ENCODE data around the gene GNG13. TPM values are rescaled to one million over a fixed set of nuclear protein-coding genes. Genes with fewer than 3 reads are reported as not detected.

The GNG13 gene
- polyA plus RNA-seq, 2 of the 4 experiments (the other 2 are of a cell fraction) = 0.09 TPM; not detected in 1

DNA sequence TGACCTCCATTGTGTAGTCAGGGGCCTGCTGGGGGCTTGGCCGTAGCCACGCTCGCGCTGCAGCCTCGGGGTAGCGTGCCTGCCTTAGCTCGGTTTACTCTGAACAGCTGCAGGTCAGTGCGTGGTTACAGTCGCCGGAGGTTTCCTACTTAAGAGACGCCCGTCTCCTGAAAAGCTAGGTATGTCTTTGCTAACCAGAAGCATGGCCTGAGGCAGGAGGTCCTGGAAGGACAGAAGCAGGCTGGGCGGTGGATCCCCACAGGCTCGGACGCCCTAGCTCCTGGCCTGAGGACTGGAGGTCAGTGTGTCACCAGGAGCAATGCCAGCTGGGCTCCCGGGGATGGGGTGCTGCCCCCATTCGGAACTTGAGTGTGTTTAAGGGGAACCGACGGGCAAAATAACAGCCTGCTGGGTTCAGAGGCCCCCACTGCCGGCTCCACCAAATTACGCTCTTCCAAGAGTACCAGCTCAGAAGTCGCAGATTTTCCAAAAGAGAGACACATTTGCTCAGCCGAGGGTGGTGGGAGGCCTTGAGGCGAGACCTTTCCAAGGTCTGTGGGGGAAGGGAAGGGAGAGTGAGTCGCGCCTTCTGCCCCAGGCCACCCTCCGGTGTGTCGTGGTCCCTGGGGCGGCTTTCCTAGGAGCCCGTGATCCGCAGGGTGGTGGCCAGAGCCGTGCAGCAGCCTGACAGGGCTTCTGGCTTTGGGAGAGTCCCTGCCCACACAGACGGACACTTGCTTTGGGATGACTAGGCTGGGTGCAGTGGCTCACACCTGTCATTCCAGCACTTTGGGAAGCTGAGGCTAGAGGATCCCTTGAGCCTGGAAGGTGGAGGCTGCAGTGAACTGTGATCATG lies 3.9 kb upstream of the GNG13 start:
- ChIA-PET POLR2A (interaction anchor here (1.7 kb wide), 1 partner anchor 16 kb away, joined by 5 read pairs; the partner anchor contains the start of genes CHTF18 and RPUSD1), CTCF (interaction anchor here (1.0 to 5.0 kb wide), 9 partner anchors 9 to 301 kb away, joined by 3 to 32 read pairs (median 4); no protein-coding TSS in a partner anchor)
- FAIRE-seq (no peak), ATAC-seq (no peak), DNase-seq (ENCODE audit: low read depth in 1 of 2, low spot score in 1 of 2) (no peak)
- no peaks in the 10 kb centered on the region for H3K9me3 ChIP-seq
- H3K27ac ChIP-seq = no peak overlapping the region
- TF ChIP-seq NPAS2 (CRISPR knock-in tag; IDR thresholded peaks at IDR 0.05; ENCODE audit: borderline replicate concordance) = no peak
- no peak for TF ChIP-seq MYC (IDR thresholded peaks at IDR 0.05; ENCODE audit: borderline replicate concordance, low read length)
- no peak for TF ChIP-seq EHMT2 (IDR thresholded peaks at IDR 0.05; ENCODE audit: low read depth)
- no peak for TF ChIP-seq EP300 (IDR thresholded peaks at IDR 0.05)
- H3K4me1 ChIP-seq = peaks cover 19% of the 10 kb centered on the region
- WGBS (ENCODE audit: missing lambda C conversion rate) = 66% methylated on average over 30 of the region's 33 CpGs
- no peak overlapping the region for H3K4me3 ChIP-seq
- H3K4me2 ChIP-seq = no peak overlapping the region

DNA sequence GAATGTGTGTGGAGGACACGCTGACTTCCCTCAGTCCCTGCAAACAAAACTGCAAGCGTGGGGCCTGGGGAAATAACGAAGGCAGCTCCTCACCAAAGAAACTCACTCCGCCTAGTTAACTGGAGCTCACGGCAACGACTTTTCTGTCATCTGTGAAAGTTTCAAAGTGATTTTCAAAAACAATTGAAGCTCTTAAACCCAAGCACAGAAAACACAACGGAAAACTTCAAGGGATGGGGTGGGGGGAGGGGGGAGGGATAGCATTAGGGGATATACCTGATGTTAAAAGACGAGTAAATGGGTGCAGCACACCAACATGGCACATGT lies 3.2 kb upstream of the GNG13 start:
- Histone ChIP-seq H3K9me3 (no peaks in the 10 kb centered on the region), H3K27ac (no peak overlapping the region), H3K4me2 (no peak overlapping the region), H3K4me1 (peaks cover 22% of the 10 kb centered on the region), H3K4me3 (no peak overlapping the region)
- CTCF ChIA-PET = interaction anchor here (0.7 to 5.0 kb wide), 8 partner anchors 8 to 302 kb away, joined by 3 to 32 read pairs (median 4); no protein-coding TSS in a partner anchor
- no peak for DNase-seq (ENCODE audit: low read depth in 1 of 2, low spot score in 1 of 2)
- no peak for FAIRE-seq
- no peak for TF ChIP-seq CBX8 (IDR thresholded peaks at IDR 0.05)
- TF ChIP-seq, protein P1, sequence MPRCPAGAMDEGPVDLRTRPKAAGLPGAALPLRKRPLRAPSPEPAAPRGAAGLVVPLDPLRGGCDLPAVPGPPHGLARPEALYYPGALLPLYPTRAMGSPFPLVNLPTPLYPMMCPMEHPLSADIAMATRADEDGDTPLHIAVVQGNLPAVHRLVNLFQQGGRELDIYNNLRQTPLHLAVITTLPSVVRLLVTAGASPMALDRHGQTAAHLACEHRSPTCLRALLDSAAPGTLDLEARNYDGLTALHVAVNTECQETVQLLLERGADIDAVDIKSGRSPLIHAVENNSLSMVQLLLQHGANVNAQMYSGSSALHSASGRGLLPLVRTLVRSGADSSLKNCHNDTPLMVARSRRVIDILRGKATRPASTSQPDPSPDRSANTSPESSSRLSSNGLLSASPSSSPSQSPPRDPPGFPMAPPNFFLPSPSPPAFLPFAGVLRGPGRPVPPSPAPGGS (IDR thresholded peaks at IDR 0.05) = no peak
- TF ChIP-seq, protein P2, sequence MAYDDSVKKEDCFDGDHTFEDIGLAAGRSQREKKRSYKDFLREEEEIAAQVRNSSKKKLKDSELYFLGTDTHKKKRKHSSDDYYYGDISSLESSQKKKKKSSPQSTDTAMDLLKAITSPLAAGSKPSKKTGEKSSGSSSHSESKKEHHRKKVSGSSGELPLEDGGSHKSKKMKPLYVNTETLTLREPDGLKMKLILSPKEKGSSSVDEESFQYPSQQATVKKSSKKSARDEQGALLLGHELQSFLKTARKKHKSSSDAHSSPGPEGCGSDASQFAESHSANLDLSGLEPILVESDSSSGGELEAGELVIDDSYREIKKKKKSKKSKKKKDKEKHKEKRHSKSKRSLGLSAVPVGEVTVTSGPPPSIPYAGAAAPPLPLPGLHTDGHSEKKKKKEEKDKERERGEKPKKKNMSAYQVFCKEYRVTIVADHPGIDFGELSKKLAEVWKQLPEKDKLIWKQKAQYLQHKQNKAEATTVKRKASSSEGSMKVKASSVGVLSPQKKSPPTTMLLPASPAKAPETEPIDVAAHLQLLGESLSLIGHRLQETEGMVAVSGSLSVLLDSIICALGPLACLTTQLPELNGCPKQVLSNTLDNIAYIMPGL (CRISPR knock-in tag; IDR thresholded peaks at IDR 0.05; ENCODE audit: borderline replicate concordance) = no peak
- no peak for TF ChIP-seq NFE2L2 (conservative IDR thresholded peaks at IDR 0.05; ENCODE audit: low read length)
- TF ChIP-seq, protein P3, sequence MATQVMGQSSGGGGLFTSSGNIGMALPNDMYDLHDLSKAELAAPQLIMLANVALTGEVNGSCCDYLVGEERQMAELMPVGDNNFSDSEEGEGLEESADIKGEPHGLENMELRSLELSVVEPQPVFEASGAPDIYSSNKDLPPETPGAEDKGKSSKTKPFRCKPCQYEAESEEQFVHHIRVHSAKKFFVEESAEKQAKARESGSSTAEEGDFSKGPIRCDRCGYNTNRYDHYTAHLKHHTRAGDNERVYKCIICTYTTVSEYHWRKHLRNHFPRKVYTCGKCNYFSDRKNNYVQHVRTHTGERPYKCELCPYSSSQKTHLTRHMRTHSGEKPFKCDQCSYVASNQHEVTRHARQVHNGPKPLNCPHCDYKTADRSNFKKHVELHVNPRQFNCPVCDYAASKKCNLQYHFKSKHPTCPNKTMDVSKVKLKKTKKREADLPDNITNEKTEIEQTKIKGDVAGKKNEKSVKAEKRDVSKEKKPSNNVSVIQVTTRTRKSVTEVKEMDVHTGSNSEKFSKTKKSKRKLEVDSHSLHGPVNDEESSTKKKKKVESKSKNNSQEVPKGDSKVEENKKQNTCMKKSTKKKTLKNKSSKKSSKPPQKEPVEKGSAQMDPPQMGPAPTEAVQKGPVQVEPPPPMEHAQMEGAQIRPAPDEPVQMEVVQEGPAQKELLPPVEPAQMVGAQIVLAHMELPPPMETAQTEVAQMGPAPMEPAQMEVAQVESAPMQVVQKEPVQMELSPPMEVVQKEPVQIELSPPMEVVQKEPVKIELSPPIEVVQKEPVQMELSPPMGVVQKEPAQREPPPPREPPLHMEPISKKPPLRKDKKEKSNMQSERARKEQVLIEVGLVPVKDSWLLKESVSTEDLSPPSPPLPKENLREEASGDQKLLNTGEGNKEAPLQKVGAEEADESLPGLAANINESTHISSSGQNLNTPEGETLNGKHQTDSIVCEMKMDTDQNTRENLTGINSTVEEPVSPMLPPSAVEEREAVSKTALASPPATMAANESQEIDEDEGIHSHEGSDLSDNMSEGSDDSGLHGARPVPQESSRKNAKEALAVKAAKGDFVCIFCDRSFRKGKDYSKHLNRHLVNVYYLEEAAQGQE (IDR thresholded peaks at IDR 0.05) = no peak
- TF ChIP-seq JUNB (IDR thresholded peaks at IDR 0.05) = no peak
- TF ChIP-seq FOSL2 (IDR thresholded peaks at IDR 0.05) = no peak
- no peak for TF ChIP-seq FOSL2 (CRISPR knock-in tag; IDR thresholded peaks at IDR 0.05)
- no peak for TF ChIP-seq EP300 (IDR thresholded peaks at IDR 0.05)
- TF ChIP-seq GATA3 (IDR thresholded peaks at IDR 0.05; ENCODE audit: borderline replicate concordance) = no peak
- TF ChIP-seq NR3C1 (IDR thresholded peaks at IDR 0.05) = no peak
- no peak for TF ChIP-seq KDM1A (IDR thresholded peaks at IDR 0.05; ENCODE audit: low read depth)
- no peak for TF ChIP-seq RCOR1 (IDR thresholded peaks at IDR 0.05; ENCODE audit: low read depth, low read length)
- TF ChIP-seq HOXB5 (CRISPR knock-in tag; IDR thresholded peaks at IDR 0.05) = no peak
- TF ChIP-seq, protein P4, sequence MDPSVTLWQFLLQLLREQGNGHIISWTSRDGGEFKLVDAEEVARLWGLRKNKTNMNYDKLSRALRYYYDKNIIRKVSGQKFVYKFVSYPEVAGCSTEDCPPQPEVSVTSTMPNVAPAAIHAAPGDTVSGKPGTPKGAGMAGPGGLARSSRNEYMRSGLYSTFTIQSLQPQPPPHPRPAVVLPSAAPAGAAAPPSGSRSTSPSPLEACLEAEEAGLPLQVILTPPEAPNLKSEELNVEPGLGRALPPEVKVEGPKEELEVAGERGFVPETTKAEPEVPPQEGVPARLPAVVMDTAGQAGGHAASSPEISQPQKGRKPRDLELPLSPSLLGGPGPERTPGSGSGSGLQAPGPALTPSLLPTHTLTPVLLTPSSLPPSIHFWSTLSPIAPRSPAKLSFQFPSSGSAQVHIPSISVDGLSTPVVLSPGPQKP (IDR thresholded peaks at IDR 0.05; ENCODE audit: low read depth, low read length) = no peak
- no peak for TF ChIP-seq ZFP36 (IDR thresholded peaks at IDR 0.05; ENCODE audit: borderline replicate concordance, partially characterized antibody)
- WGBS (ENCODE audit: missing lambda C conversion rate) = 61% methylated on average over 8 of the region's 8 CpGs
- POLR2A ChIA-PET = interaction anchor here (1.7 kb wide), 1 partner anchor 16 kb away, joined by 5 read pairs; the partner anchor contains the start of genes CHTF18 and RPUSD1
- no peak for ATAC-seq
